OCI-LY1 (cell line): ENCODE measurements around the gene ICAM2.

ENCODE experiments used
- H2AFZ ChIP-seq: fragments of 200-600 bp; sonication (generic), shearing (Covaris generic); 2 replicates; pipeline ENCODE4 v1.6.0; 2014; ENCODE audit warnings: antibody characterized with exemption, mild to moderate bottlenecking, low read length
- H3F3A ChIP-seq: fragments of 200-600 bp; sonication (generic), shearing (Covaris generic); 2 replicates; pipeline ENCODE4 v1.6.0; 2014; ENCODE audit warnings: mild to moderate bottlenecking, antibody characterized with exemption, low read length, moderate library complexity; ENCODE audit not compliant: insufficient read depth
- H3K27ac ChIP-seq: fragments of 200-600 bp; sonication (generic); 2 replicates; pipeline ENCODE4 v1.5.1; 2014; ENCODE audit warnings: low read length, mixed run types, mild to moderate bottlenecking, low read depth; ENCODE audit not compliant: poor library complexity, severe bottlenecking
- H3K27me3 ChIP-seq: fragments of 200-600 bp; sonication (generic); 2 replicates; pipeline ENCODE4 v1.6.0; 2014; ENCODE audit warnings: antibody characterized with exemption, mild to moderate bottlenecking, low read length, moderate library complexity; ENCODE audit not compliant: insufficient read depth
- H3K36me3 ChIP-seq: fragments of 200-600 bp; sonication (generic); 2 replicates; pipeline ENCODE4 v1.6.1; 2014; ENCODE audit warnings: mild to moderate bottlenecking, antibody characterized with exemption, low read length, moderate library complexity, mixed read lengths; ENCODE audit not compliant: insufficient read depth
- H3K4me1 ChIP-seq: fragments of 200-600 bp; sonication (generic); 2 replicates; pipeline ENCODE4 v1.5.1; 2014; ENCODE audit warnings: mild to moderate bottlenecking, low read length, moderate library complexity; ENCODE audit not compliant: insufficient read depth, severe bottlenecking
- H3K4me2 ChIP-seq: fragments of 200-600 bp; sonication (generic), shearing (Covaris generic); 2 replicates; pipeline ENCODE4 v1.6.1; 2014; ENCODE audit warnings: low read length
- H3K4me3 ChIP-seq: fragments of 200-600 bp; sonication (generic); 2 replicates; pipeline ENCODE4 v1.5.1; 2014; ENCODE audit warnings: low read length, low read depth, mild to moderate bottlenecking, mixed read lengths; ENCODE audit not compliant: poor library complexity, severe bottlenecking
- H3K79me2 ChIP-seq: fragments of 200-600 bp; shearing (Covaris generic); 2 replicates; pipeline ENCODE4 v1.6.1; 2016; ENCODE audit warnings: mixed run types, low read length, mixed read lengths; ENCODE audit not compliant: insufficient read depth
- H3K9ac ChIP-seq: fragments of 200-600 bp; sonication (generic), shearing (Covaris generic); 2 replicates; pipeline ENCODE4 v1.6.1; 2014; ENCODE audit warnings: mild to moderate bottlenecking, low read length, mixed read lengths
- H3K9me2 ChIP-seq: fragments of 200-600 bp; sonication (generic), shearing (Covaris generic); 2 replicates; pipeline ENCODE4 v1.6.1; 2014; ENCODE audit warnings: low read depth, mild to moderate bottlenecking, low read length, mixed read lengths
- H3K9me3 ChIP-seq: fragments of 200-600 bp; shearing (Covaris generic); 2 replicates; pipeline ENCODE4 v1.6.1; 2014; ENCODE audit warnings: low read length, mixed read lengths
- H4K20me1 ChIP-seq: fragments of 200-600 bp; sonication (generic), shearing (Covaris generic); 2 replicates; pipeline ENCODE4 v1.6.0; 2016; ENCODE audit warnings: mild to moderate bottlenecking, low read length; ENCODE audit not compliant: insufficient read depth
- EZH2 ChIP-seq: fragments of 200-600 bp; sonication (generic), shearing (Covaris generic); IDR thresholded peaks from 2 replicates; pipeline ENCODE4 v1.8.0; 2017; ENCODE audit warnings: borderline replicate concordance, mixed run types, mild to moderate bottlenecking, antibody characterized with exemption, low read length, moderate library complexity, mixed read lengths
- TF ChIP-seq, protein P1 (sequence below): fragments of 200-600 bp; sonication (generic), shearing (Covaris generic); IDR thresholded peaks from 2 replicates; pipeline ENCODE4 v1.5.1; 2017; ENCODE audit warnings: mild to moderate bottlenecking, antibody characterized with exemption, low read length, moderate library complexity, mixed read lengths

ICAM2 gene

DNA sequence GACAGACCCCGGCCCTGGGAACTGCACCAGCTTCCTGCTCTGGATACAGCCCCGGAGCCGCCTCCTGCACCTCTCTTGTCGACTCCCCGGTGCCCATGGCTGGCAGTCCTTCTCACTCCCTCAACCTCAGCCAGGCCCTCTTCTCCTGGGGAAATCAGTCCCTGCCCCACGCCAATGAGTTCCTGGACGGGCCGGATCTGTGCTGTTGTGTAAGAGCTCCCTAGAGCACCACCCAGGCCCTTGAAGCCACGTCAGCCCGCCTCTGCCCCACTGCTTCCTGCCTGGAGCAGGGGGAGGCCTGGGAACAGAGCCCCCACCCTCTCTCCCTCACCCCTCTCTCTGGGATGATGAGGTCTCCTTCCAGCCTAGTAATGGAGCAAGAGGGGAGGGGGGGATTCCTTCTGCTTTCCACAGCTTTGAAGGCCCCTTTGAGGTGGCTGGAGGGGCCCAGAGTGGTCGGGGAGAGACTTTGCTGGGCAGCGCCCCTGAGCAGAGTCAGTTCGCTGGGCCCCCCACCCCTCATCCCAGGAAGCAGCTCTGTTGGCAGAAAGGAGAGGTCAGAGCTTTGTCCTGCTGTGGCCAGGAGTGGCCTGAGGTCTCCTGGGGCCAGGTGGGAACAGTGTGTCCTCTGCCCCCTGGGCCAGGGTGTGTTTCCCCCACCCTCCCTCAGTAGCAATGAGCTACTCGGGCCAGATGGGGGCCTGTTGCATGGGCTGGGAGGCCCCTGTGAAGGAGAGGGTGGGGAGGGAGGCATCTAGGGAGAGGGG, 18.5 kb downstream of the ICAM2 start:
- H3K27me3 ChIP-seq, result peaks cover 8% of the 10 kb centered on the region
- no peaks in the 10 kb centered on the region for H3K79me2 ChIP-seq
- H3K4me3 ChIP-seq, result no peak overlapping the region
- peaks cover 43% of the 10 kb centered on the region for H3K36me3 ChIP-seq
- H3K9ac ChIP-seq, result no peak overlapping the region
- TF ChIP-seq EZH2, result no peak
- TF ChIP-seq, protein P1, sequence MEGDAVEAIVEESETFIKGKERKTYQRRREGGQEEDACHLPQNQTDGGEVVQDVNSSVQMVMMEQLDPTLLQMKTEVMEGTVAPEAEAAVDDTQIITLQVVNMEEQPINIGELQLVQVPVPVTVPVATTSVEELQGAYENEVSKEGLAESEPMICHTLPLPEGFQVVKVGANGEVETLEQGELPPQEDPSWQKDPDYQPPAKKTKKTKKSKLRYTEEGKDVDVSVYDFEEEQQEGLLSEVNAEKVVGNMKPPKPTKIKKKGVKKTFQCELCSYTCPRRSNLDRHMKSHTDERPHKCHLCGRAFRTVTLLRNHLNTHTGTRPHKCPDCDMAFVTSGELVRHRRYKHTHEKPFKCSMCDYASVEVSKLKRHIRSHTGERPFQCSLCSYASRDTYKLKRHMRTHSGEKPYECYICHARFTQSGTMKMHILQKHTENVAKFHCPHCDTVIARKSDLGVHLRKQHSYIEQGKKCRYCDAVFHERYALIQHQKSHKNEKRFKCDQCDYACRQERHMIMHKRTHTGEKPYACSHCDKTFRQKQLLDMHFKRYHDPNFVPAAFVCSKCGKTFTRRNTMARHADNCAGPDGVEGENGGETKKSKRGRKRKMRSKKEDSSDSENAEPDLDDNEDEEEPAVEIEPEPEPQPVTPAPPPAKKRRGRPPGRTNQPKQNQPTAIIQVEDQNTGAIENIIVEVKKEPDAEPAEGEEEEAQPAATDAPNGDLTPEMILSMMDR, result no peak
- H3K9me3 ChIP-seq, result no peaks in the 10 kb centered on the region
- no peaks in the 10 kb centered on the region for H3K9me2 ChIP-seq
- no peaks in the 10 kb centered on the region for H3F3A ChIP-seq
- no peak overlapping the region for H3K27ac ChIP-seq
- peaks cover 33% of the 10 kb centered on the region for H3K4me1 ChIP-seq
- no peaks in the 10 kb centered on the region for H4K20me1 ChIP-seq
- H2AFZ ChIP-seq, result no peak overlapping the region
- H3K4me2 ChIP-seq, result no peak overlapping the region

DNA sequence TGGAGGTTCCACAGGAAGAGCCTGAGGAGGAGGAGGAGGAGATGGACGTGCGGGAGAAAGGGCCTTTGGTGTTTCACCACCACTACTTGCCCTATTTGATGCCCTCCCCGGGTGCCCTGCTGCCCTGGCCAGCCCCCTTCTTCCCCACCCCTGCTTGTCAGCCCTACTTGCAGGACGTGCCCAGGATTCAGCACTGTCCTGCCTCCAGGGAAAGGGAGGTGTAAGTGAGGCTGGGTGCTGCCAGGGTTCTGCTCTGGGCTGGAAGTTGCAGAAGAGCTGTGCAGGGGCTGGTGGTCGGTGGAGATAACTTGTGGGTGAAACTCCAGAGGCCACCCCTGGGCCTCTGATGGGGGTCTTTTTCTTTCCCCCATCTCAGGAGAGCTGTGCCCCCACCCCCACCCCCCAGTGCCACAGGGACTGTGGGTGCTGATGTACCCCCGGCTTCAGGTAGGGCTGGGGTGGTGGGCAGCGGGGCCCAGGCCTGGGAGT, 19.3 kb downstream of the ICAM2 start:
- no peak overlapping the region for H3K4me3 ChIP-seq
- no peak overlapping the region for H3K4me2 ChIP-seq
- H2AFZ ChIP-seq, result no peak overlapping the region
- H3K27ac ChIP-seq, result no peak overlapping the region
- TF ChIP-seq, protein P1, result no peak
- no peak for TF ChIP-seq EZH2
- no peak overlapping the region for H3K9ac ChIP-seq
- H3K9me2 ChIP-seq, result no peaks in the 10 kb centered on the region
- H3F3A ChIP-seq, result no peaks in the 10 kb centered on the region
- peaks cover 43% of the 10 kb centered on the region for H3K36me3 ChIP-seq
- H3K27me3 ChIP-seq, result peaks cover 8% of the 10 kb centered on the region
- H3K9me3 ChIP-seq, result no peaks in the 10 kb centered on the region
- no peaks in the 10 kb centered on the region for H3K79me2 ChIP-seq
- peaks cover 25% of the 10 kb centered on the region for H3K4me1 ChIP-seq
- no peaks in the 10 kb centered on the region for H4K20me1 ChIP-seq

DNA sequence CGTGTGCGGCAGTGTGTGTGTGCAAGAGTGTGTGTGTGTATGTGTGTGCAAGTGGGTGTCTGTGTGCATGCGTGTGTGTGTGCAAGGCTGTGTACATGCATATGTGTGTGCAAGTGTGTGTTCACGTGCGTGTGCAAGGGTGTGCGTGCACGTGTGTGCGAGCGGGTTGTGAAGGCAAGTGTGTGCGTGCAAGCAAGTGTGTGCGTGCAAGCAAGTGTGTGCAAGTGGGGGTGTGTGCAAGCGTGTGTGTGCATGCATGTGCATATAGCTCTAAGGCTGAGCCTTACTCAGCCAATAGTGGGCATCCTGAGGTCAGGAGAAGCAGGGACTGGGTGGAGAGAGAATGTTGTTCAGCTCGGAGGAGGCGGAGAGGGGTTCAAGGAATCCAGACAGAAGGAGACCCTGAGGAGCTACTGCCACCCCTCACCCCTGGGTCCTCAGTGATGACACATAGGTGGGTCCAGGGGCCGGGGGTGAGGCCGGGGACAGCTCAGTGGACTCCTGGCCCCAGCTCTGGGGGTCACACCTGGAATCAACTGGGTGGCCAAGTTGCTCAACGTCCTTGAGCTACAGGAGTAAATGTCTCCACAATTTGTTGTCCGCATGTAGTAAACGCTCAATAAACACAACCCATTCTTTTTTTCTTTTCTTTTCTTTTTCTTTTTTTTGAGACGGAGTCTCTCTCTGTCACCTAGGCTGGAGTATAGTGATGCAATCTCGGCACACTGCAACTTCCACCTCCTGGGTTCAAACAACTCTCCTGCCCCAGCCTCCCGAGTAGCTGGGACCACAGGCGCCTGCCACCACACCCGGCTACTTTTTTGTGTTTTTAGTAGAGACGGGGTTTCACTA, 20.5 kb downstream of the ICAM2 start:
- Histone ChIP-seq H3K27me3 (peaks cover 12% of the 10 kb centered on the region), H2AFZ (no peak overlapping the region), H3K36me3 (peaks cover 35% of the 10 kb centered on the region), H3K4me3 (no peak overlapping the region), H3K79me2 (no peaks in the 10 kb centered on the region), H3K4me2 (no peak overlapping the region), H3K9me2 (no peaks in the 10 kb centered on the region), H3K27ac (no peak overlapping the region), H4K20me1 (no peaks in the 10 kb centered on the region), H3K4me1 (peaks cover 16% of the 10 kb centered on the region), H3K9ac (no peak overlapping the region), H3K9me3 (no peaks in the 10 kb centered on the region), H3F3A (no peaks in the 10 kb centered on the region)
- TF ChIP-seq, protein P1, result no peak
- TF ChIP-seq EZH2, result no peak
